SKM-1 treated with dmso at 0.1 percent for 144 hours (cell line): Measurements from ENCODE around the gene UBALD2.
A peak's percentile ranks its signal among the peaks of the same experiment; 100 is the strongest.
"Not testable (repeated sequence)": the region's sequence is repeated elsewhere in the genome, so short reads cannot be mapped to it uniquely, and the experiment has no call there.

ENCODE experiments used
- DNase-seq: peaks from one replicate; lab custom pipeline; 2025; ENCODE audit not compliant: unreplicated experiment; lab: John Stamatoyannopoulos, UW

Gene UBALD2

DNA sequence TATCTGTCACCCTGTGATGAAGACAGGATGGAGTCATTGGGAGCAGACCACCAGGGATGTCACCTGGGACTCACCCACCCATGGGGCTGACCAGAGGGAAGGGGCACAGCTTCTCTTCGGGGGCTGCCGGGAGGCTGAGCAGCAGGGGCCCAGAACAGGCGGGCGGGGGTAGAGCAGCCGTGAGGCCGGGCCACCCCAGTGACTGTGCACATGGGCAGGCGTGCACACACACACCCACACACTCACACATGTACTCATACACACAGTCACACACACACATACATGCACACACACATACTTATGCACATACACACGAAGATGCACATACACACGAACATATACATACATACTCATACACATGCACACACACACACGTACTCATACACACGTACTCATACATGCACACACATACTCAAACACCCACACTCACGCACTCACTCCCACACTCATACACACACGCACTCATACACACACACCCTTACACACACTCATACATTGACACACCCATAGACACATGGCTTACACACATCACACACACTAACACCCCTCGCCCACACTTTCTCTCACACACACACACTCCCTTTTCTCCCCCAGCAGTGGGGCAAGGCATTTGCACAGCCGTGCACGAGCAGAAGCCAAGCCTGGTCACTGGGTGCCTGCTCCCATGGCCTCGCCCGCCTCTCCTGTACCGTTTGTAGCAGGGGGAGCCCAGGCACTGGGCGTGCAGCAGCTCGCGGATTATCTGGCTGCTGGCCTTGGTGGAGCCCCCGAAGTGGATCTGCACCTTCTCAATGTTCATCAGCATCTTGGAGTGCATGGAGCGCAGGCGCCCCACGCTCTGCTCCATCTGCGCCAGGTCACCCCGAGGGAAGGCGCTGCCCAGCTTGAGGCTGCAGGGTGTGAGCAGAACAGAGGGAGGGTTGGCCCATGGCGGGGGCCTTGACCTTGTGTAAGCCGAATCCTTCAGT lies 12.4 kb downstream of the UBALD2 start:
- no peak for DNase-seq

DNA sequence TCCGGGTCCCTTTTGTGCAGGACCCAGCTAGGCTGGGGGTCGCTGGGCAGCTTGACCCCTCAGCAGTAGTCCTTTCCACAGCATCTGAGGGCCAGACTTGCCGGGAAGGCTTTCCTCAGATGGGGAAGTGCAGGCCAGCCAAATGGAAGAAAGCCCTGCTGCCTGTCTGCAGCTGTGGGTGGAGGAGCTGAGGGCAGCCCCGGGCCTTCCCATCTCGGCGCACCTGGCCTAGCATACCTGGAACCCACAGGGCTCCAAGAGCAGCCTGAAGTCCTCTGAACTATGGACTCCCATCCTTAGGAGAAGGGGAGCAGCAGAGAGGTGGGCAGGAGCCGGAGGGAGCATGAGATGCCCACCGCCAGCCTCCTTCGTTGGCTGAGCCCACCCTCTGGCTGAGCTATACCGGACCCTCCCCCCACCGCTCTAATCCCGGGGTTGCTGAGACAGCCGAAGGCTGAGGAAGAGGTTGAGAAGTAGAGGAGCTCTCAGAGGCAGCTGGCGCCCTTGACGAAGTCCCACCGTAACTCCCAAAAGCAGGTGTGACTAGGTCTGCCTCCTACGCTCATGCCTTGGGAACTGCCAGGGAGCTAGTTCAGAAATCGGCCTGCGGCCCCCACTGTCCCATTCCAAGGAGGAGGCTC lies 13.2 kb downstream of the UBALD2 start:
- no peak for DNase-seq

DNA sequence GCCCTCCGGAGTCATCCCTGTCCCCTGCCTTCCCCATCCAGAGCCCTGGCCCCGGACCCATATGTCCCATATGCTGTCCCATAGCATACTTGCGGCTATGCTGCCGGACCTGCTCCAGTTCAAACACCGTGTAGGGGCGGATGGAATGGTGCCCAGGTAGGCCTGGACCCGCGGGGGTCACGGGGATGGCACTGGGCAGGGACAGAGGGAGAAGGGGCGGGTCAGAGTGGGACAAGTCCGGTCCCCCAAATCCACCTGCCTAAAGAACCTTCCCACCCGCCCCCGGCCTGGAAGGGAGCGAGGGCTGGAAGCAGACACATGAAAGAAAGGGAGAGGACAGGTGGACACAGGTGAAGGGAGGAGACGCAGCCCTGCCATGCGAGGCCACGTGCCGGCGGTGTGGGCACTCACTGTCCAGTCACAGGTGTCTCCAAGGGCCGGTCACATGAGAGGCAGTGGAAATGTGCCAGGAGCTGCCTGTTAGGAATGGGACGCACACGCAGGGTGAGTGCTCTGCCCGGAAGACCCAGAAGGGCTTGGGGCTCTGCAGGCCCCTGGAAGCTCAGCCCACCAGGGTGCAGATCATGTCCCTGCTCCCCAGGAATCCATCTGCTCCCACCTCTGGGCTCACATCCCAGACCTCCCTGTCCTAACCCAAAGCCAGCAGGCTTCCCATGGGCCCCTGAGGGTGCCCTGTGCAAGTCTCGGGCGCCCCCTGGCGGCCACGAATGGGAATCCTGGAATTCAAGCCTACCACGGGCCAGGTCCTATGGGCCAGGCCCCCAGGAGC lies 14.0 kb downstream of the UBALD2 start:
- peak; percentile 62 for DNase-seq

DNA sequence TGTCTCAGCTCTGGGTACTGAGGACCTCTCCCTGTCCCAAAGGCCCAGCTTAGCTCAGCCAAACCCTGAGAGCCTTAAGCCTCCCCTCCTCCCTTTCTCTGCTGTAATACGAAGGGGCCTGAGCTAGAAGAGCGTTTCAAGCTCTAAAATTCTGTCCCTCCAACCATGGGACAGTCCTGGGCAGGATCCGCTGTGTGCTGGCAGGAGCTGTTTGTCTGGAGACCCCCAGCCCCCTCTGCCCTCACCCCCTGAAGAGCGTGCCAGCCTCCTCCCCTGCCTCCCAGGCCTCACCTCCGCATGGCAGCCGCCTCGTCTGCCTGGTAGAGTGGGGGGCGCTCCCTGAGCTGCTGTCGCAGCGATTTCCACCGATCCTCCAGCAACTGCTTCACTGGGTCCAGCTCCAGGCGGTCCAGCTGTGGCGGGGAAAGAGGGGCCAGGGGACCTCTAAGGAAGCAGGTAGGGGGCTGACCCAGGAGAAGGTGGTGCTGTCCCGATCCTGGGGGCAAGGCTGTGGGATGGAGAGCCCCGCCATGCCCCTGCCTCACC lies 14.7 kb downstream of the UBALD2 start:
- DNase-seq = no peak

DNA sequence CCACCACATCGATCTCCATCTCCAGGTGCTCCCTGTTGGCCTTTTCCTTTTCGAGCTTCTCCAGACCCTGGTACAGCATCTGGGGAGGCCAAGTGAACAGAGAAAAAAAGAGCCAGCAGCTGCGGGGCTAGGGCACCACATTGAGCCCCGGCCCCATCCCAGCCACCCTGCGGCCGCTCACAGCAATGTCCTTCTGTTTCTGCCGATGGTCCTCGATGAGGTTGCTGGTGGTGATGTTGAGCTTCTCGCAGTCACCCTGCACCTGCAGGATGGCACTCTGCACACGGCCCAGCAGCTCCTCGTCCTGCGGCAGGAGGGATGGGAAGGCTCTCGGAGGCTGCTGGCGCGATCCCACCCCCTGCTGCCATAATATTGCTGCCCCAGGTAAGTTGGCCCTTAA lies 15.5 kb downstream of the UBALD2 start:
- DNase-seq = no peak

DNA sequence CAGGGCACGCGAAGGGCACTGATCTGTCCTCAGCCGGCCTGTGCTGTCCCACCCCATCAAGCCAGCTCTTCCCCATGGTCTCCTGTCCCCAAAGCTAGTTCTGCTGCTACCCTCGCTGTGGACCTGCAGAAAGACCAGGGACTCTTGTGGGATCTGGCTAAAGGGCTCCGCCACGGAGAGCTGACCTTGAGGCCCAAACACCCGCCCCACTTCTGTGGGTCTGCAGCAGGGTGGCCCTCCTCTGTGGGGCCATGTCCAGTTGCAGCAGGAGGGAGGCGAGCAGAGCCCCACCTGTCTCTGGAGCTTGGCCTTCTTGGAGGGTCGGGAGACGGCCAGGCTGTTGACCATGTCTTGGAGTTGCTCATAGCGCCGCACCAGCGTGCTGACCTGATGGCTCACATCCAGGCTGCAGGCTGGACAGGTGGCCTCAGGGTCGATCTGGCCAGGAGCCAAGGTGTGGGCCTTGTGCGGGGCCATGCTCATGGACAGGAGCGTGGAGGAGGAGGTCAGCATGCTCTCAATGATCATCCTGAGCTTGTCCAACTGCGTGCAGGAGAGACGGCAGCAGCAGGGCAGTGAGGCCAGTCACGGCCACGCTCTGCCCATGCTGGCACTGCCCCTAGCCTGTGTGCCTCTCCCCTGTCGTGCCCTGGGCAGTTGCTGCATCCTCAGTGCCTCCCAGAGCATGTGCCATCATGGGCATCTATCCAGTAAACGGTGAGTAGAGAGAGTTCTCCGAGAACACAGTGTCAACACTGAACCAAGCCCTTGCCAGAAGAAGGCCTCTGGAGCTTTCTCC lies 16.6 kb downstream of the UBALD2 start:
- DNase-seq = no peak

DNA sequence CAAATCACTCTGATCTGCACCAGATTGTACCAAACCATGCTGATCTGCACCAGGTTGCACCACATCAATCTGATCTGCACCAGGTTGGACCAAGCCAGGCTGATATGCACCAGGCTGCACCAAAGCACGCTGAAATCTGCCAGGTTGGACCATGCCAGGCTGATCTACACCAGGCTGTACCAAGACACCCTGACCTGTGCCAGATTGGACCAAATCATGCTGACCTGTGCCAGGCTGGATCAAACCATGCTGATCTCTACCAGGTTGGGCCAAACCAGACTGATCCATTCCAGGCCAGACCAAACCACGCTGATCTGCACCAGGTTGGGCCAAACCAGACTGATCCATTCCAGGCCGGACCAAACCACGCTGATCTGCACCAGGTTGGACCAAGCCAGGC lies 27.4 kb downstream of the UBALD2 start:
- DNase-seq = no peak

DNA sequence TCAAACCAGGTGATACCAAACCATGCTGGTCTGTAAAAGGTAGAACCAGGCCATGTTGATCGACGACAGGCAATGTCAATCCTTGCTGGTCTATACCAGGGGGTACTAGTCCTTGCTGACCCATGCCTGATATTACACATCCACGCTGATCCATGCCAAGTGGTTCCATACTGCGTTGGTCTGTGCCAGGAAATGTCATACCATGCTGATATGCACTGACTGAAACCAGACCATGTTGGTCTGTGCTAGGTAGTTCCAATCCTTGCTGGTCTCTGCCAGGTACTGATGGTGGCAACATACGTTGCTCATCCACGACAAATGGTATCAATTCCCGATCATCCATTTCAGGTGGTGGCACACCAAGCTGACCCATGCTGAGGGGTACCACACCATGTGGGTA lies 28.0 kb downstream of the UBALD2 start:
- no peak for DNase-seq

DNA sequence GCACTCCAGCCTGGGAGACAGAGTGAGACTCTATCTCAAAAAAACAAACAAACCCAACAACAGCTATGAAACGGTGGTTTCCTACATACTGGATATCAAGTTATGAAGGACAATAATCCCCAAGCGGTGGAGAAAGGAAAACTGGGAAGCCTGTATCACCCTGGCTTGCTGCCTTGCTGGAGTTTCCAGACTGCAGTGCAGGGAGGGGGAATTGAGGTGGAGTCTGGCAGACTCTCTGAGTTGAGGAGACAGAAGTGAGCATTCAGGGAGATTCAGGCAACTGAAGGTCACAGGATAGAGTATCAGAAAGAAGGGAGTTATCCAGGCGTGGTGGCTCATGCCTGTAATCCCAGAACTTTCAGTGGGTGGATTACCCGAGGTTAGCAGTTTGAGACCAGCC lies 31.0 kb downstream of the UBALD2 start:
- DNase-seq = no peak

DNA sequence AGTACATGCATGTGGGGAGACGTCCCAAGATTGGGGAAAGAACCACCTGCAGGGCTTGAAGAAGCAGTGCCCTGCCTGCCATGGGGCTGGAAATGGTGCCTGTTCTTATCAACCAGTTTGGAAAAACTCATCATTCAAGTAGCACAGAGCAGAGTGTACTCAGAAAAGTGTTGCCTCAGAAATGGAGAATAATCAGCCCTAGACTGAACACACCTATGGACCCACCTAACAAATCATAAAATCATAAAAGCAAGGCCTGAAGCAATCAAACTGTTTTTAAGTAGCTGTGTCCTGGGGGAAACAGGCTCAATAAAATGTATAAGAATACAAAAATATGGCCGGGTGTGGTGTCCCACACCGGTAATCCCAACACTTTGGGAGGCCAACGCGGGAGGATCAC lies 31.7 kb downstream of the UBALD2 start:
- no peak for DNase-seq

DNA sequence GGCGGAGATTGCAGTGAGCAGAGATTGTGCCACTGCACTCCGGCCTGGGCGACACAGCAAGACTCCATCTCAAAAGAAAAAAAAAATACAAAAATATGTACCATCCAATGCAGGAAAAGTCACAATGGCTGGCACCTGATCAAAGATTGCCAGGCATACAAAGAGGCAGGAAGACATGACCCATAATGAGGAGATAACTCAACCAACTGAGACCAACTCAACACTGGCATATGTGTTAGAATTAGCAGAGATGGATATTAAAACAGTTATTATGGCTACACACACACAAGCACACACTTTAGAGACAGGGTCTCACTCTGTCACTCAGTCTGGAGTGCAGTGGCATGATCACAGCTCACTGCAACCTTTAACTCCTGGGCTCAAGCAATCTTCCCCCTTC lies 32.3 kb downstream of the UBALD2 start:
- DNase-seq = no peak

DNA sequence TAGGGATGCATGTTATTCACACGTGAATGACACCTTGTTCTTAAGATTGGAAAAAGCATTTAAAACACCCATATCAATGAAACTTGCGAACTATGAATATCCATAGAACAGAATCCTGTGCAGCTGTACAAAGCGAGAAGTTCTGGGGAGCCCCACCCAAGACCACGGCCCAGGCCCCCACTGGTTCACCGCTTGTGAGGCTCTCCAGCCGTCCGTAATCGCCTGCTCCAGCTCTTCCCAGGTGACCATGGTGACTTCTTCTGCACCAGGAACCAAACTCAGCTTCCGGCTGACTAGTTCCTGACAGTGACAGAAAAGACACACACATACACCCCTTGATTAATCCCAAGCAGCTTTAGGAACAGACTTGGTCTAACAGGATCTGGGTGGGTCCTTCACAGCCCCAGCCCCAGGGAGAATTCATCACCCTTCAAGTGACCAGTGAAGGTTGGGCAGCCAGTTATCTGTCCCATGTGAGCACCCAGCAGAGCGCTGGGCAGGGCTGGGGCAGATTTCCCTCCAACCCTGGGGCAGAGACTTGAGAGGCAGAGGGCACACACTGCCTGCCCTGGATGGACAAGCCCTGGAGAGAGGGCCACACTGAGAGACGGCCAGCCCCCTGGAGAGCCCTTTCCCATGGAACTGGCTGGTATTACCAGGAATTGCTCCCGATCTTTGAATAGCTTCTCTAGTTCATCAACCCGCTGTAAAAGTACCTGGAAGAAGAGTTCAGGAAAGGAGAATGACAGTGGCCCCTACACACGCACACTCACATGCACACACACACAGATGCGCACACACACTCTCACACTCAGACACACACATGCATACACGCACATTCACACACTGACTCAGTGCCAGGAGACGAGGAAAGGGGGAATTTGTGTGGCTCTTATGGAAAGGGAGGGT lies 39.3 kb downstream of the UBALD2 start:
- DNase-seq = no peak

DNA sequence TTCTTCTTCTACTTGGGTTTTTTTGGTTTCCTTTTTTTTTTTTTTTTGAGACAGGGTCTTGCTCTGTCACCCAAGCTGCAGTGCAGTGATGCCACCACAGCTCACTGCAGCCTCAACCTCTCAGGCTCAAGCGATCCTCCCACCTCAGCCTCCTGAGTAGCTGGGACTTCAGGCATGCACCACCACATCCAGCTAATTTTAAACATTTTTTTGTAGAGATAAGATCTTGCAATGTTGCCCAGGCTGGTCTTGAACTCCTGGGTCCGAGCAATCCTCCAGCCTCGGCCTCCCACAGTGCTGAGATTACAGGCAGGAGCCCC lies 39.9 kb downstream of the UBALD2 start:
- not testable (repeated sequence) for DNase-seq

DNA sequence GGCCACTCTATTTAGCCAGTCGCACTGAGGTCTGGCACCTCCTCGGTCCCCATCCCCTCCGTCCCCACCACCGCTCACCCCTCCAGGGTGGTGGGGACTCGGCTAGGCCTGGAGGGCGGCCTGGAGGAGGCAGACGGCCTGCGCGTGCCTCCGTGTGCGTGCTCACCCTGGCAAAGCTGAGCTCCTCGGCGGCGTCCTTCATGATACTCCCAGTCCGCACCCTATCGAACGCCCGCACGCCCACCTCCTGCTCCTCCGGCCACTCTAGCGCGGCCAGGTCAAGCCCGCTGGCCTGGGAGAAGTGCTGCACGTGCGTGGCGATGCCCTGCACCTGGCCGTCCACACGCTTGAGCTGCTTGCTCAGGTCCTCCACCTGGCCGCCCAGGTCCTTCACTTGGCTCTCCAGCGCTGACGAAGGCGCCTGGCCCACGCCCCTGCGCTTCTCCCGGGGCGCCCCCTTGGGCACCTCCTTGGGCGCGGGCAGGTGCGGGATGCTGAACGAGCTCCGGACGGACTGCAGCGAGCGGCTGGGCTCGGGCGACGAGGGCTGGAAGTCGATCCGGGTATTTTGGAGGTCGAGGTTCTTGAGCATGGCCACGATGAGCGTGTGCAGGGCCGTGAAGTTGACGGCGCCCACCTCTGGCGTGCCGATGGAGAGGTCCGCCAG lies 42.3 kb downstream of the UBALD2 start:
- no peak for DNase-seq

DNA sequence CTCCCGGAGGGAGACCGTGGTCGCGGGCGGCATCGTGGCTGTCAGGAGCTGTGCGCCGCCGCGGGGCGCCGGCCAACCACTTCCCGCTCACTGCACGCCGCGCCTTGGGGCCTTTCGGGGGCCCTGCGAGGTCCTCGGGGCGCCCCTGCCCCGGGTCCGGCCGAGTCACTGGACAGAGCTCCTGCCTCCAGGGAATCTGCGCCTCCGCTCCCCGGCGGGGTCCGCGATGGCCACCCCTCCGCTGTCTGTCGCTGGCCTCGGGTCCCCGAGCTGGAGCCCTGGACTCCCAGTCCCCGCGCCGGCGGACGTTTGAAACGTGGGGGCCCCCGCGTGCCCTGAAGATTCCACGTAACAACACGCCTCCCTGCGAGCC lies 42.8 kb downstream of the UBALD2 start, which contains the start of gene QRICH2:
Gene QRICH2 (minus strand): TSS at position 311 of the 373 bp plus-strand sequence. CDS start 278 bp downstream, at position 33.
- DNase-seq = no peak

DNA sequence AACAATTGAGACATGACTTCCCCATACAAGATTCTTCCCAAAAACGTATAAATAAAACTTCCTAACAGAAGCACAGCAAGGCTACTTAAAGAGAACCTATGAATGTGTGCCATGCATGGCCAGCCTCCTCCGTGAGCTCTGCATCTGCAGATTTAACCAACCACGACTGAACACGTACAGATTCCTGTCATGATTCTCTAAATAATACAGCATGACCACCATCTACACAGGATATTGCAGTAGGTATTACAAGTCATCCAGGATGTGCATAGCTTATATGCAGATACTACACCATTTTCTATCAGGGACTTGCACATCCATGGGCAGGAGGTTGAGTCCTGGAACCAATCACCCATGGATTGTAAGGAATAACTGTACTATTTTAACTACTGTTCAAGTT lies 44.3 kb downstream of the UBALD2 start:
- no peak for DNase-seq

DNA sequence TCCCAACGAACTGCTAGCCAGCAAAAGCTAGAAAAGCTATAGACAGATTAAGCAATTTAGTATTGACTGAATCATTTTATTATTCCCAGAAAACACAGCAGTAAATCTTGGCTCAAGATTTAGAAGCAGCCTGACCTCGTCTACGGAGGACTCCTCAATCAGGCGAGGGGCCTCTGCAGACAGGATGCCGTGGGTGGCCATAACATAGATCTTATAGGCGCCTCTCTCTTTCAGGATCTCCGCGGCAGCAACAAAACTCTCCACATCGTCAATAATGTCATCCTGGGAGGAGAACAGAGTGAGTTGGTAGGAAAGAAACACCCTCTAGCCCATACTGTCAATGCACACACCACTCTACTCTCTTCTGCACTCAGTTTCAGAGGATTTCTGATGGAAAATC lies 47.6 kb downstream of the UBALD2 start:
- DNase-seq = no peak

DNA sequence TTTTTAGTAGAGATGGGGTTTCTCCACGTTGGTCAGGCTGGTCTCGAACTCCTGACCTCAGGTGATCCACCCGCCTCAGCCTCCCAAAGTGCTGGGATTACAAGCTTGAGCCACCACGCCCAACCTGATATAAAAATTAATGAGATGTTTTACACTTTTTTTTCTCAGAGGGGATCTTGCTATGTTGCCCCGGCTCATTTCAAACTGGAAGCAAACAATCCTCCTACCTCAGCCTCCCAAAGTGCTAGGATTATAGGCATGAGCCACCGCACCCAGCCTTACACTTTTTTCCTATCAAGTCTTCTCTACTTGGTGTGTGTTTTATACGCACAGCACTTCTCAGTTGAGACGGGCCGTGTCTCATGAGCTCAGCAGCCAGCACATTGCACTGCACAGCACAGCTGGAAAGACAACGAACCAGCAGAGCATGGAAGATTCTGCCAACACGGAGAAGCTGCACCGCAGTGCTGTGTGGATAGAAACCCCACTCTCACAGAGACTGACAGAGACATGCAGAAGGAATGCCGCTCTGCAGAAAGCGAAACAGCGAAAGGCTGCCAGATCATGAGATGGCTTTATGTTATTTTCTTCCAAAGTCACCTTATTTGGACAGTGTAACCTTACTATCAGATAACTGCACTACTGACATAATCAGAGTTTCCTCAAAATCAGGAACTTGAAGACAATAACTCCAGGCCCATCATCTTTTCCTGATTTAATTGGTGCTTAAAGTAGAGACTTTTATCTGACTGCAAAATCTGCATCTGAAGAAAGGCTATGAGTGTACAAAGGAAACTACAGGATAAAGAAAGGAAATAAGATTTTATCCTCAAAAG lies 49.5 kb downstream of the UBALD2 start:
- no peak for DNase-seq
